ENCODE results near the gene ZNF552. TPM values are rescaled to one million over a fixed set of nuclear protein-coding genes. Genes with fewer than 3 reads are reported as not detected.
A peak's percentile ranks its signal among the peaks of the same experiment; 100 is the strongest.
"Not testable (repeated sequence)": the region's sequence is repeated elsewhere in the genome, so short reads cannot be mapped to it uniquely, and the experiment has no call there.

ZNF552 gene
- polyA plus RNA-seq (ENCODE audit: insufficient read length in 12 of 12): 10 to 100 TPM in 1 of 12 donors, 1 to 10 TPM in 9, not detected in 2; 2.1 to 12.9 (median 5.6) TPM
- long read RNA-seq, donor 1, transcript ZNF552-201 (3 exons, 2,352 nt): major isoform, 5 of 19 reads
- long read RNA-seq, donor 1, partial matches to known transcripts: 14 of 19 reads
- long read RNA-seq, donor 1, other reads (novel, unspliced or antisense): 0 of 19 reads
- long read RNA-seq, donor 2: 0 reads
- long read RNA-seq, donor 3: 0 reads
- long read RNA-seq, donor 4, partial matches to known transcripts: 0 of 1 reads
- long read RNA-seq, donor 4, other reads (novel, unspliced or antisense): 0 of 1 reads
- long read RNA-seq, donor 5, partial matches to known transcripts: 0 of 1 reads
- long read RNA-seq, donor 5, other reads (novel, unspliced or antisense): 0 of 1 reads
- long read RNA-seq, donor 6, partial matches to known transcripts: 0 of 1 reads
- long read RNA-seq, donor 6, other reads (novel, unspliced or antisense): 0 of 1 reads
- long read RNA-seq, donor 7, partial matches to known transcripts: 0 of 1 reads
- long read RNA-seq, donor 7, other reads (novel, unspliced or antisense): 0 of 1 reads
- long read RNA-seq, donor 8: 0 reads
- long read RNA-seq, donor 9: 0 reads
- long read RNA-seq, donor 10, partial matches to known transcripts: 5 of 5 reads
- long read RNA-seq, donor 10, other reads (novel, unspliced or antisense): 0 of 5 reads
- long read RNA-seq, donor 11: 0 reads

- DNase-seq: peak; percentile 89
Observed at GRCh38 chr19:57814505-57815246, at the start of gene ZNF552. ZNF552 (minus strand) TSS chr19:57814913; CDS start chr19:57814743, 170 bp downstream.

- not testable (repeated sequence) for DNase-seq
Observed at GRCh38 chr19:57862351-57862750, 47.6 kb upstream of the ZNF552 start.

- DNase-seq: not testable (repeated sequence)
Observed at GRCh38 chr19:57854117-57854516, 39.4 kb upstream of the ZNF552 start.

- DNase-seq: not testable (repeated sequence)
Observed at GRCh38 chr19:57851812-57852603, 37.3 kb upstream of the ZNF552 start.

- no peak for DNase-seq
Observed at GRCh38 chr19:57850553-57851017, 35.9 kb upstream of the ZNF552 start.

- DNase-seq: peak; percentile 78
Observed at GRCh38 chr19:57849666-57850473, 35.2 kb upstream of the ZNF552 start, which contains the start of gene ZNF587. ZNF587 (plus strand) TSS chr19:57849859; CDS start chr19:57850039, 180 bp downstream.

GRCh38 chr19:57849162-57849665 is 34.5 kb upstream of the ZNF552 start:
- not testable (repeated sequence) for DNase-seq

GRCh38 chr19:57847164-57847563 is 32.5 kb upstream of the ZNF552 start:
- DNase-seq: not testable (repeated sequence)

- DNase-seq: no peak
Observed at GRCh38 chr19:57841122-57841763, 26.5 kb upstream of the ZNF552 start.

GRCh38 chr19:57838622-57839191 is 24.0 kb upstream of the ZNF552 start:
- not testable (repeated sequence) for DNase-seq

GRCh38 chr19:57836991-57837390 is 22.3 kb upstream of the ZNF552 start:
- DNase-seq: not testable (repeated sequence)

GRCh38 chr19:57830071-57830602 is 15.4 kb upstream of the ZNF552 start, which contains the start of gene ZNF587B:
ZNF587B (plus strand) TSS chr19:57830299; CDS start chr19:57830529, 230 bp downstream.
- DNase-seq: peak; percentile 43

- no peak for DNase-seq
Observed at GRCh38 chr19:57829316-57829715, 14.6 kb upstream of the ZNF552 start.

- no peak for DNase-seq
Observed at GRCh38 chr19:57825511-57825910, 10.8 kb upstream of the ZNF552 start.

- not testable (repeated sequence) for DNase-seq
Observed at GRCh38 chr19:57823608-57824007, 8.9 kb upstream of the ZNF552 start.

- not testable (repeated sequence) for DNase-seq
Observed at GRCh38 chr19:57823155-57823554, 8.4 kb upstream of the ZNF552 start.

- DNase-seq: not testable (repeated sequence)
Observed at GRCh38 chr19:57821501-57821900, 6.8 kb upstream of the ZNF552 start.

GRCh38 chr19:57821095-57821494 is 6.4 kb upstream of the ZNF552 start:
- DNase-seq: not testable (repeated sequence)
